ENCODE measurements around the gene FOXP2. TPM values are rescaled to one million over a fixed set of nuclear protein-coding genes. Genes with fewer than 3 reads are reported as not detected.

Gene FOXP2
- total and polyA plus RNA-seq, 2 donors (not counting 1 experiment from before 2014, with no cell fraction given), result not detected

DNA sequence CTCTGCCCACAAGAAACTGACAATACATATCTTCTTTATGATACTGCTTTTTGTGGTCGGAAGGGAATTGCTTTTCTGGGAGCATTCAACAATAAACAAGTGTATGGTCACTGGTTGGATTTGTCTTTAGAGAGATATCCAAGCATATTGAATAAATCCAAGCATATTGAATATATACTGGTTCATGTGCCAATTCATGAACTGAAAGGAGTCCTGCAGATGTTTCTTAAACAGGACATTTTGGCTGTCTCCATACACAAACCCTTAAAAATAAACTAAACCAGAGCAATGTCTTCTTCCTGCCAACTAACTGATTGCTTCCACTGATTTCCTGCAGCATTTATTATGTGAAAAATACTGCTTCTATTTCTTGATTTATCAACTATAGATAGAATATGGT, 173.9 kb downstream of the FOXP2 start:
- WGBS (ENCODE audit: insufficient coverage), result no CpG with 5 or more reads among the region's 1 CpG
- H3K27me3 Mint-ChIP-seq, result no peaks in the 10 kb centered on the region

GRCh38 chr7:114589436-114589835, 174.8 kb downstream of the FOXP2 start:
- H3K27me3 ChIP-seq (replicated peaks in 1 of 4; ENCODE audit: control extremely low read depth in 1 of 4, control insufficient read depth in 3 of 4, insufficient read depth in 4 of 4, low read length in 3 of 4), result no peaks in the 10 kb centered on the region
- ChIA-PET CTCF (no interaction called here), POLR2A (no interaction called here)
- no peak overlapping the region for H3K27ac ChIP-seq (ENCODE audit: low read length in 2 of 2)
- TF ChIP-seq, protein P1, sequence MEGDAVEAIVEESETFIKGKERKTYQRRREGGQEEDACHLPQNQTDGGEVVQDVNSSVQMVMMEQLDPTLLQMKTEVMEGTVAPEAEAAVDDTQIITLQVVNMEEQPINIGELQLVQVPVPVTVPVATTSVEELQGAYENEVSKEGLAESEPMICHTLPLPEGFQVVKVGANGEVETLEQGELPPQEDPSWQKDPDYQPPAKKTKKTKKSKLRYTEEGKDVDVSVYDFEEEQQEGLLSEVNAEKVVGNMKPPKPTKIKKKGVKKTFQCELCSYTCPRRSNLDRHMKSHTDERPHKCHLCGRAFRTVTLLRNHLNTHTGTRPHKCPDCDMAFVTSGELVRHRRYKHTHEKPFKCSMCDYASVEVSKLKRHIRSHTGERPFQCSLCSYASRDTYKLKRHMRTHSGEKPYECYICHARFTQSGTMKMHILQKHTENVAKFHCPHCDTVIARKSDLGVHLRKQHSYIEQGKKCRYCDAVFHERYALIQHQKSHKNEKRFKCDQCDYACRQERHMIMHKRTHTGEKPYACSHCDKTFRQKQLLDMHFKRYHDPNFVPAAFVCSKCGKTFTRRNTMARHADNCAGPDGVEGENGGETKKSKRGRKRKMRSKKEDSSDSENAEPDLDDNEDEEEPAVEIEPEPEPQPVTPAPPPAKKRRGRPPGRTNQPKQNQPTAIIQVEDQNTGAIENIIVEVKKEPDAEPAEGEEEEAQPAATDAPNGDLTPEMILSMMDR (IDR thresholded peaks at IDR 0.05), result no peak
- no peak for TF ChIP-seq EZH2 (IDR thresholded peaks at IDR 0.05; ENCODE audit: borderline replicate concordance, insufficient read depth, low read depth, low read length, poor library complexity, severe bottlenecking)
- no peaks in the 10 kb centered on the region for H3K79me2 ChIP-seq (ENCODE audit: control insufficient read depth, insufficient read depth, low read length)
- no peaks in the 10 kb centered on the region for H3K9me3 Mint-ChIP-seq (ENCODE audit: insufficient read depth)
- ATAC-seq (ENCODE audit: low read depth) (no peak), DNase-seq (no peak)
- no peaks in the 10 kb centered on the region for H4K20me1 ChIP-seq (ENCODE audit: control insufficient read depth, insufficient read depth, low read length, poor library complexity, severe bottlenecking)
- H3K4me1 ChIP-seq (ENCODE audit: control insufficient read depth in 2 of 2, insufficient read depth in 2 of 2, low read length in 2 of 2), result no peaks in the 10 kb centered on the region
- no peaks in the 10 kb centered on the region for H3K4me1 Mint-ChIP-seq
- H3K27me3 Mint-ChIP-seq, result no peaks in the 10 kb centered on the region
- H3K4me2 ChIP-seq (replicated peaks; ENCODE audit: low read depth, low read length, poor library complexity, severe bottlenecking), result no peak overlapping the region
- no peaks in the 10 kb centered on the region for H3K36me3 ChIP-seq (replicated peaks in 1 of 2; ENCODE audit: control extremely low read depth in 1 of 2, control insufficient read depth in 1 of 2, extremely low read depth in 1 of 2, insufficient read depth in 2 of 2, low read length in 1 of 2)
- no peaks in the 10 kb centered on the region for H3K9me3 ChIP-seq (ENCODE audit: control extremely low read depth in 1 of 3, control insufficient read depth in 2 of 3, insufficient read depth in 1 of 3, low read length in 2 of 3)
- intact Hi-C loops (cut with micrococcal nuclease), result no loop called here
- no peak overlapping the region for H3K4me3 Mint-ChIP-seq
- H2AFZ ChIP-seq (ENCODE audit: insufficient read depth, low read depth, low read length, poor library complexity, severe bottlenecking), result no peak overlapping the region
- H3K9ac ChIP-seq (ENCODE audit: low read length), result no peak overlapping the region
- H3K4me3 ChIP-seq (ENCODE audit: control extremely low read depth in 1 of 5, extremely low read depth in 1 of 5, insufficient read depth in 1 of 5, low read depth in 2 of 5, low read length in 4 of 5), result no peak overlapping the region
- H3K27ac Mint-ChIP-seq, result no peak overlapping the region

More for the DNA sequence above, 173.9 kb downstream of the FOXP2 start:
- DNase-seq, result no peak
- Histone ChIP-seq H3K79me2 (ENCODE audit: control insufficient read depth, insufficient read depth, low read length) (no peaks in the 10 kb centered on the region), H3K9me3 (ENCODE audit: control extremely low read depth in 1 of 3, control insufficient read depth in 2 of 3, insufficient read depth in 1 of 3, low read length in 2 of 3) (no peaks in the 10 kb centered on the region), H2AFZ (ENCODE audit: insufficient read depth, low read depth, low read length, poor library complexity, severe bottlenecking) (no peak overlapping the region), H3K4me1 (ENCODE audit: control insufficient read depth in 2 of 2, insufficient read depth in 2 of 2, low read length in 2 of 2) (no peaks in the 10 kb centered on the region), H3K36me3 (replicated peaks in 1 of 2; ENCODE audit: control extremely low read depth in 1 of 2, control insufficient read depth in 1 of 2, extremely low read depth in 1 of 2, insufficient read depth in 2 of 2, low read length in 1 of 2) (no peaks in the 10 kb centered on the region), H3K9ac (ENCODE audit: low read length) (no peak overlapping the region), H3K27ac (ENCODE audit: low read length in 2 of 2) (no peak overlapping the region), H4K20me1 (ENCODE audit: control insufficient read depth, insufficient read depth, low read length, poor library complexity, severe bottlenecking) (no peaks in the 10 kb centered on the region), H3K4me3 (ENCODE audit: control extremely low read depth in 1 of 5, extremely low read depth in 1 of 5, insufficient read depth in 1 of 5, low read depth in 2 of 5, low read length in 4 of 5) (no peak overlapping the region), H3K27me3 (replicated peaks in 1 of 4; ENCODE audit: control extremely low read depth in 1 of 4, control insufficient read depth in 3 of 4, insufficient read depth in 4 of 4, low read length in 3 of 4) (no peaks in the 10 kb centered on the region), H3K4me2 (replicated peaks; ENCODE audit: low read depth, low read length, poor library complexity, severe bottlenecking) (no peak overlapping the region)
- POLR2A ChIA-PET, result no interaction called here
- no peaks in the 10 kb centered on the region for H3K9me3 Mint-ChIP-seq (ENCODE audit: insufficient read depth)
- no peak overlapping the region for H3K4me3 Mint-ChIP-seq
- intact Hi-C loops (cut with micrococcal nuclease), result no loop called here
- no peaks in the 10 kb centered on the region for H3K4me1 Mint-ChIP-seq
- CTCF ChIA-PET, result no interaction called here
- H3K27ac Mint-ChIP-seq, result no peak overlapping the region
- ATAC-seq (ENCODE audit: low read depth), result no peak
- TF ChIP-seq, protein P1 (IDR thresholded peaks at IDR 0.05), result no peak
- TF ChIP-seq EZH2 (IDR thresholded peaks at IDR 0.05; ENCODE audit: borderline replicate concordance, insufficient read depth, low read depth, low read length, poor library complexity, severe bottlenecking), result no peak

Measured in B cell (primary cell).